CD4-positive, CD25-positive, alpha-beta regulatory T cell (primary cell): ENCODE measurements around the gene CLEC11A. TPM values are rescaled to one million over a fixed set of nuclear protein-coding genes. Genes with fewer than 3 reads are reported as not detected.

Source experiments
- ATAC-seq, 2 donors: fragments of 150-1000 bp; cut with Tn5 transposase; one replicate each; pipeline ENCODE4 v1.10.0; 2021; ENCODE audit warnings: low read depth in 2 of 2, moderate number of reproducible peaks in 2 of 2, moderate library complexity in 1 of 2
- DNase-seq, 3 donors: peaks; one replicate each; pipeline versions ENCODE4 v3.0.0 to v3.0.0-alpha.2; 2012 to 2022; ENCODE audit warnings: mixed read lengths in 1 of 3
- H3K27ac ChIP-seq: one replicate; pipeline ENCODE4 v1.7.0; 2013; ENCODE audit warnings: mild to moderate bottlenecking, low read length; ENCODE audit not compliant: insufficient read depth, poor library complexity, severe bottlenecking
- H3K27me3 ChIP-seq: one replicate; pipeline ENCODE4 v1.7.0; 2013; ENCODE audit warnings: low read length; ENCODE audit not compliant: control insufficient read depth, insufficient read depth
- H3K36me3 ChIP-seq: one replicate; pipeline ENCODE4 v1.7.0; 2013; ENCODE audit warnings: mild to moderate bottlenecking, low read length, moderate library complexity; ENCODE audit not compliant: control insufficient read depth, insufficient read depth
- H3K4me1 ChIP-seq: 2 replicates; pipeline ENCODE4 v1.7.0; 2013; ENCODE audit warnings: mild to moderate bottlenecking, low read length; ENCODE audit not compliant: insufficient read depth, control insufficient read depth, poor library complexity, severe bottlenecking
- H3K4me3 ChIP-seq: one replicate; pipeline ENCODE4 v1.7.0; 2013; ENCODE audit warnings: low read depth, mild to moderate bottlenecking, low read length, moderate library complexity
- H3K9me3 ChIP-seq, 2 experiments: 1 replicate in 1 of 2; 2 replicates in 1 of 2; pipeline ENCODE4 v1.7.0; 2013; ENCODE audit warnings: low read length in 2 of 2, mild to moderate bottlenecking in 1 of 2, moderate library complexity in 1 of 2; ENCODE audit not compliant: control insufficient read depth in 2 of 2
- H3K27ac Mint-ChIP-seq, 3 donors: one replicate each; pipeline ENCODE4 v1.8.0; 2020 to 2022; ENCODE audit warnings: mild to moderate bottlenecking in 3 of 3, mixed read lengths in 3 of 3, moderate library complexity in 2 of 3
- H3K27me3 Mint-ChIP-seq: one replicate; pipeline ENCODE4 v1.8.0; 2022; ENCODE audit warnings: mild to moderate bottlenecking, mixed read lengths
- H3K36me3 Mint-ChIP-seq: one replicate; pipeline ENCODE4 v1.8.0; 2020; ENCODE audit warnings: mixed read lengths
- H3K4me1 Mint-ChIP-seq, 4 donors: one replicate each; pipeline ENCODE4 v1.8.0; 2020 to 2022; ENCODE audit warnings: mixed read lengths in 4 of 4, mild to moderate bottlenecking in 1 of 4
- H3K4me3 Mint-ChIP-seq, 4 donors: one replicate each; pipeline ENCODE4 v1.8.0; 2020 to 2022; ENCODE audit warnings: mild to moderate bottlenecking in 4 of 4, mixed read lengths in 4 of 4, moderate library complexity in 3 of 4
- H3K9me3 Mint-ChIP-seq, 7 donors: one replicate each; pipeline ENCODE4 v1.8.0; 2020 to 2022; ENCODE audit warnings: mixed read lengths in 7 of 7, mild to moderate bottlenecking in 3 of 7, moderate library complexity in 2 of 7
- polyA plus RNA-seq, 4 donors: library from polyadenylated mRNA; unstranded; fragments of 300-500 nt; fragmentation: Illumina TruSeq; gene quantifications; one replicate each; pipeline ENCODE4 v1.2.3, GENCODE V29; 2021
- total RNA-seq: library from RNA; stranded (reverse); gene quantifications from one replicate; pipeline ENCODE4 v1.2.3, GENCODE V29; 2022

CLEC11A gene, protein sequence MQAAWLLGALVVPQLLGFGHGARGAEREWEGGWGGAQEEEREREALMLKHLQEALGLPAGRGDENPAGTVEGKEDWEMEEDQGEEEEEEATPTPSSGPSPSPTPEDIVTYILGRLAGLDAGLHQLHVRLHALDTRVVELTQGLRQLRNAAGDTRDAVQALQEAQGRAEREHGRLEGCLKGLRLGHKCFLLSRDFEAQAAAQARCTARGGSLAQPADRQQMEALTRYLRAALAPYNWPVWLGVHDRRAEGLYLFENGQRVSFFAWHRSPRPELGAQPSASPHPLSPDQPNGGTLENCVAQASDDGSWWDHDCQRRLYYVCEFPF
- total RNA-seq (0.74 TPM), polyA plus RNA-seq (1 to 10 TPM in 1 of 4 donors, under 1 TPM in 3; 0.22 to 1.2 (median 0.57) TPM)

DNA sequence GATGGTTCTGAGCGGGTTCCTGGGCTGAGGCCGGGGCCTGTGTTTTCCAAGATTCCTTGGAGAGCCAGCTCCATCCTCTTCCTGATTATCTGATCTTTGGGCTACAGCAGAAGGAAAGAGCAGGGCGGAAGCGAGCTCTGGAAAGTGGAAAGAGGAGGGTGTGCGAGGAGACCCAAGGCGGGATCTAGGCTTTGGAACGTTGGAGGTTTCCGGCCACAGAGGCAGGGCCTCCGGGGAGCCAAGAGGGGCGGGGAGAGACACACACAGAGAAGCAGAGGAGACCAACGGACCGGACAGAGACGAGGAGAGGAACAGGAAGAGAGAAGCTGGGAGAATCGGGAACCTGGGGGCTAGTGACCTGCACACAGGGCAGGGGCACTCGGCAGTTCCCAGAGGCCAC, at the start of gene CLEC11A:
Gene CLEC11A (plus strand): TSS at position 296 of the 400 bp plus-strand sequence. CDS start 162 bp downstream, outside the sequence.
- H3K4me1 ChIP-seq: peaks cover 19% of the 10 kb centered on the region
- H3K9me3 ChIP-seq: no peaks in the 10 kb centered on the region
- no peaks in the 10 kb centered on the region for H3K36me3 ChIP-seq
- peaks cover 4% of the 10 kb centered on the region for H3K27me3 ChIP-seq
- H3K9me3 Mint-ChIP-seq: peaks cover 0 to 15% (median 1%) of the 10 kb centered on the region in 7 donors
- no peak for DNase-seq
- no peak for ATAC-seq
- no peak within 1 kb of the TSS for H3K27ac ChIP-seq
- H3K4me3 ChIP-seq: no peak within 1 kb of the TSS
- peaks cover 55% of the 10 kb centered on the region for H3K27me3 Mint-ChIP-seq
- H3K4me3 Mint-ChIP-seq: peak within 1 kb of the TSS; percentile 55 to 83 (median 70)
- H3K4me1 Mint-ChIP-seq: peaks cover 0 to 37% (median 5%) of the 10 kb centered on the region in 4 donors
- no peaks in the 10 kb centered on the region for H3K36me3 Mint-ChIP-seq
- H3K27ac Mint-ChIP-seq: peak within 1 kb of the TSS in 1 of 3 donors; percentile 62

DNA sequence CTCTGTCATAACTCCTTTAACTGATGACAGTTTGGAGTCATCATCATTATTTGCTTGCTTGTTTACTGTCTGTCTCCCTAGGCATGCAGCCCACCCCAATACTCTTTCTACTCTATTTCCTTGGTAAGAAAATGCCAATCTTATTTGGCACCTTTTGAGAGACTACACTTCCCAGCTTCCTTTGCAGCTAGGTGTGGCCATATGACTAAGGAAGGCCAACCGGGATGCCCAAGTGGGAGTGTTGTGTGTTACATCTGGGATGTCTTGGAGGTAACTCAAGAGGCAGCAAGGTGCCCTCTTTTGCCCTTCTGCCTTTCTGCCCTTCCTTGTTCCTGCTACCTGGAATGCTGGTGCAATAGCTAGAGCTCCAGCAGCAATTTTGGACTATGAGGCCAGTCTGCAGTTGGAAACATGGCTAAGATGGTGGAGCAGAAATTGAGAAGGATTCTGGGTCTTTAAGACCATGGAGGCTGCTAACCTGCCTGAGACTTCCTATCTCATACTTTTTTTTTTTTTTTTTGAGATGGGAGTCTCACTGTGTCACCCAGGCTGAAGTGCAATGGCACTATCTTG, 46.5 kb upstream of the CLEC11A start:
- Histone ChIP-seq H3K9me3 (peaks cover 0 to 6% of the 10 kb centered on the region in 2 experiments), H3K36me3 (no peaks in the 10 kb centered on the region), H3K27ac (no peak overlapping the region), H3K27me3 (peaks cover 4% of the 10 kb centered on the region), H3K4me1 (no peaks in the 10 kb centered on the region), H3K4me3 (no peak overlapping the region)
- peaks cover 0 to 16% (median 0%) of the 10 kb centered on the region in 7 donors for H3K9me3 Mint-ChIP-seq
- ATAC-seq: no peak
- peaks cover 0 to 10% (median 0%) of the 10 kb centered on the region in 4 donors for H3K4me1 Mint-ChIP-seq
- DNase-seq: no peak
- H3K27me3 Mint-ChIP-seq: peaks cover 24% of the 10 kb centered on the region
- no peaks in the 10 kb centered on the region for H3K36me3 Mint-ChIP-seq
- no peak overlapping the region for H3K4me3 Mint-ChIP-seq
- H3K27ac Mint-ChIP-seq: no peak overlapping the region

DNA sequence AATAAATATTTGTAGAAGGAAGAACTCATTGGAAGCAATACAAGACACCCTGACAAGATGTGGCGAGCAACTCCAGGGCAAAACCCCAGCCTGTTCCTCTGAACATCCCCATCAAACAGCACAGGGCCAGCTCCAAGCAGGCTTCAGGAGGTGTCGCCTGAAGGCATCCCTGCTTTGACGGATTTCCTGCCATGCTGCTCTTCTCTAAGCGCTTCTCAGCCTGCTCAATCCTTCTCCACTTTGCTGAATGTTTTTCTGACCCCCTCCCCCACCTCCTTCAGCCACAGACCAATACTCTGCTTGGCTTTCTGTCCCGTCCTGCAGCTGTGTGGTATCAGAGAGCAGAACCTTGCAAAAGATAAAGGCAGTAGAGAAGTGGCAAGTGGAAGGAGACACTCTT, 45.5 kb upstream of the CLEC11A start:
- Histone ChIP-seq H3K4me3 (no peak overlapping the region), H3K27ac (no peak overlapping the region), H3K36me3 (no peaks in the 10 kb centered on the region), H3K27me3 (peaks cover 4% of the 10 kb centered on the region), H3K9me3 (peaks cover 0 to 6% of the 10 kb centered on the region in 2 experiments), H3K4me1 (no peaks in the 10 kb centered on the region)
- H3K27me3 Mint-ChIP-seq: peaks cover 29% of the 10 kb centered on the region
- no peak for DNase-seq
- H3K27ac Mint-ChIP-seq: no peak overlapping the region
- peaks cover 0 to 16% (median 0%) of the 10 kb centered on the region in 7 donors for H3K9me3 Mint-ChIP-seq
- H3K4me1 Mint-ChIP-seq: peaks cover 0 to 10% (median 0%) of the 10 kb centered on the region in 4 donors
- no peak for ATAC-seq
- H3K36me3 Mint-ChIP-seq: no peaks in the 10 kb centered on the region
- H3K4me3 Mint-ChIP-seq: no peak overlapping the region

DNA sequence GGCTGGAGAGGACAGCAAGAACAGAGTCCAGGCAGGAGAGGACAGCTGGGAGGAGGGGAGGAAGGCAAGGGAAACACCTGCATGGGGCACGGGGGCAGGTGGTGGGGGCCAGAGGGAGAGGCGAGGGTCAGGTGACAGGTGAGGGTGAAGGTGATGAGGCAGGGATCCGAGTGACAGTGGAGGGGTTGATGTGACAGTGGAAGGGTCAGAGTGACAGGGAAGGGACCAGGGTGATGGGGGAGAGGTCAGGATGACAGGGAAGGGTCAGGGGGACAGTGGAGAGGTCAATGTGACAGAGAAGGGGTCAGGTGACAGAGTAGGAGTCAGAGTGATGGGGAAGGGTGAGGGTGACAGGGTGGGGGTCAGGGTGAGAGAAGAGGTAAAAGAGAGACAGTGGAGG, 44.8 kb upstream of the CLEC11A start:
- no peak overlapping the region for H3K27ac ChIP-seq
- peaks cover 0 to 6% of the 10 kb centered on the region in 2 experiments for H3K9me3 ChIP-seq
- no peak for DNase-seq
- peaks cover 4% of the 10 kb centered on the region for H3K27me3 ChIP-seq
- H3K36me3 ChIP-seq: no peaks in the 10 kb centered on the region
- H3K27me3 Mint-ChIP-seq: peaks cover 22% of the 10 kb centered on the region
- H3K4me3 ChIP-seq: no peak overlapping the region
- peaks cover 0 to 10% (median 0%) of the 10 kb centered on the region in 4 donors for H3K4me1 Mint-ChIP-seq
- H3K36me3 Mint-ChIP-seq: no peaks in the 10 kb centered on the region
- no peak for ATAC-seq
- H3K4me1 ChIP-seq: no peaks in the 10 kb centered on the region
- H3K4me3 Mint-ChIP-seq: no peak overlapping the region
- H3K27ac Mint-ChIP-seq: no peak overlapping the region
- peaks cover 0 to 11% (median 0%) of the 10 kb centered on the region in 7 donors for H3K9me3 Mint-ChIP-seq

DNA sequence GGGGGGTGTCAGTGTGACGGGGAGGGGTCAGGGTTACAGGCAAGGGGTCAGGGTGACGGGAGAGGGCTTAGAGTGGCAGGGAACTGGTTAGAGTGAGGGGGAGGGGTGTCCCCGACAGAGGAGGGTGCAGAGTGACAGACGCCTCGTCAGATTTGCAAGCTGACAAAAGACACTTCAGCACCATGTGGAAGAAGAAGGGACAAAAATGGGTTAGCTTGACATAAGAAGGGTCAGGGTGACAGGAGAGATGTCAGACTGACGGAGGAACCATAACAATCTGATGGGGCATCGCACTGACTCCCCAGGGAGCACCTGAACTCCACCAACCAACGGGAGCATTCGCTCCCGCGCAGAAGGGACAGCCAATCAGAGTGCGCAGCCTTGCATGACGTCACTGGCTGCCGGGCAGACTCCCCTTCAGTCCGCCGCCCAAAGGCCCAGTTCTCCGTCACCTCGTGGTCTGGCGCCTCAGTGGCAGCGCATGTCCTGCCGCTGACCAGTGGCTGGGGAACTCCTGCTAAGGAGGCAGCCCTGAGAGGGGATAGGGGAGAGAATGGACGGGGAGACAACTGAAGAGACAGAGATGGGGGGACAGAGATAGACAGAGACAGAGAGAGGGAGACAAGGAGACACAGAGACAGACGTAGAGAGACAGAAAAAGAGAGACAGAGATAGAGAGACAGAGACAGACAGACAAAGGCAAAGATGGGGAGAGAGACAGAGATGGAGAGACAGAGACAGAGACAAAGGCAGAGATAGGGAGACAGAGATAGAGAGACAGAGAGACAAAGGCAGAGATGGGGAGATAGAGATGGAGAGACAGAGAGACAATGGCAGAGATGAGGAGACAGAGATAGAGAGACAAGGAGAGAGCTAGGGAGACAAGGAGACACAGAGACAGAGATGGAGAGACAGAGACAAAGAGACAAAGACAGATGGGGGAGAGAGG, 43.7 kb upstream of the CLEC11A start:
- Mint-ChIP-seq H3K27ac (peak overlapping the region in 1 of 3 donors; percentile 60), H3K4me3 (peak overlapping the region in 2 of 4 donors; percentile 15 to 40), H3K36me3 (no peaks in the 10 kb centered on the region), H3K9me3 (peaks cover 0 to 10% (median 0%) of the 10 kb centered on the region in 7 donors), H3K4me1 (peaks cover 0 to 10% (median 0%) of the 10 kb centered on the region in 4 donors), H3K27me3 (peaks cover 19% of the 10 kb centered on the region)
- Histone ChIP-seq H3K4me1 (no peaks in the 10 kb centered on the region), H3K4me3 (no peak overlapping the region), H3K9me3 (peaks cover 0 to 6% of the 10 kb centered on the region in 2 experiments), H3K27ac (no peak overlapping the region), H3K27me3 (peaks cover 4% of the 10 kb centered on the region), H3K36me3 (no peaks in the 10 kb centered on the region)
- DNase-seq: peak; percentile 42 to 76 (median 62)
- peak; percentile 64 to 78 for ATAC-seq

DNA sequence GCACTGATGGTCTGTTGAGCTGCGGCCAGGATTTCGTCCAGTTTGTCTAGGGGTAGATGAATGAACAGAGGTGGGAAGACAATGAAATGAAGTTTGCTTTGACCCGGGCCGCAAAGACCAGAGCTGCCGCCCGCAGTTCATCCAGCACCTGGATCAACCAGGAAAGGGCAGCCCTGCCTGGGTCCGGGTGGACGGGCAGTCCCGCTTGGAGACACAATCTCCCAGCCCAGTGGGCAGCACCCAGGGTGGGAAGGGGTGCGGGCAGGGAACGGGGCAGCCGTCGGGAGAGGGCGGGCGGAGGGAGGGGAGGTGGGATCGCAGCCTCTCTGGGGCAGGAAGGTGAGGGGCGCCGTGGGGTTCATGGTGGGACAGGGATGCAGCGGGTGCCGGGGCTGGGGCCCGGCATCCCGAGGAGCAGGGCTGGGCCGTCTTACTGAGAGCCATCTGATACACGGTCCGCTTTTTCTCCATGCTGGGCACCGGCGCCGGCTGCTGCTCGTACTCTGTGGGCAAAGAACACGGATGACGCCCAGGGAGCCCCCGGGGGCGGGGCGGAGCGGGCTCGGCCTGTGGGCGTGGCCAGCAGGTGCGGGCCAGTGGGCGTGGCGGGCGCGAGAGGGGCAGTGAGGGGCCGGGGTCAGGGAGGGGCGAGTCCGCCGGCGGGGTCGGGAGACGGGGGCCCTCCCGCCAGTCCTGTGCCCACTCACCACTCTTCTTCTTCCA, 36.7 kb upstream of the CLEC11A start:
- Mint-ChIP-seq H3K27me3 (peaks cover 22% of the 10 kb centered on the region), H3K4me1 (no peaks in the 10 kb centered on the region), H3K27ac (no peak overlapping the region), H3K4me3 (peak overlapping the region in 1 of 4 donors; percentile 66), H3K36me3 (no peaks in the 10 kb centered on the region), H3K9me3 (peaks cover 0 to 1% (median 0%) of the 10 kb centered on the region in 7 donors)
- Histone ChIP-seq H3K9me3 (no peaks in the 10 kb centered on the region), H3K4me3 (no peak overlapping the region), H3K36me3 (no peaks in the 10 kb centered on the region), H3K27ac (no peak overlapping the region), H3K27me3 (no peaks in the 10 kb centered on the region), H3K4me1 (no peaks in the 10 kb centered on the region)
- DNase-seq (no peak), ATAC-seq (no peak)

DNA sequence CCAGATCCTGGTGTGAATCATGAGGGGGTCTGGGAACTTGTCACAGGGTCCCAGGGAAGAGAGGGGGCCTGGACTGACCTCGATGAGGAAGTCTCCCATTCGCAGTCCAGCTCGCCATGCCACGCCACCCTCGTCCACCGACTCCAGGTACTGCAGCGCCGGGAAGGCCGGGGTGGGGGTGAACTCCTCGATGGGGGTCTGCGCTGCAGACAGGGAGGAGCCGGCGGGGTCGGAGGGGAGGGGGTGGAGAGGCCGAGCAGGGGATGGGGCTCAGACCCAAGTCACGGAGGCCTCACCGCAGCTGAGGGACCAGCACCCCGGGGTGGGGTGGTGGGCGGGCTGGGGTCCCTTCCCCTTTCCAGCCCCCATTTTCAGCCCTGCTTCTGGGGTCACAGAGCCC, 34.4 kb upstream of the CLEC11A start:
- Mint-ChIP-seq H3K27ac (no peak overlapping the region), H3K36me3 (no peaks in the 10 kb centered on the region), H3K4me1 (no peaks in the 10 kb centered on the region), H3K27me3 (peaks cover 27% of the 10 kb centered on the region), H3K4me3 (no peak overlapping the region), H3K9me3 (peaks cover 0 to 1% (median 0%) of the 10 kb centered on the region in 7 donors)
- Histone ChIP-seq H3K27me3 (no peaks in the 10 kb centered on the region), H3K9me3 (no peaks in the 10 kb centered on the region), H3K27ac (no peak overlapping the region), H3K4me1 (no peaks in the 10 kb centered on the region), H3K4me3 (no peak overlapping the region), H3K36me3 (no peaks in the 10 kb centered on the region)
- no peak for ATAC-seq
- DNase-seq: no peak
